Transverse colon (tissue), 4 donors: ENCODE results near the gene IGF1.

Source experiments
- CTCF ChIP-seq, 5 experiments: fragments of 200-600 bp in 3 of 5; fragments of 450-650 bp in 2 of 5; sonication (generic) in 3 of 5; IDR thresholded peaks; 1 replicate in 2 of 5; 2 replicates in 3 of 5; pipeline ENCODE4 v1.5.1; 2016 to 2017; ENCODE audit warnings: antibody characterized with exemption in 5 of 5, inconsistent platforms in 3 of 5, mild to moderate bottlenecking in 2 of 5, moderate library complexity in 1 of 5
- EP300 ChIP-seq: sonication (generic); formaldehyde crosslinking; IDR thresholded peaks from one replicate; pipeline ENCODE4 v1.6.1; 2017; ENCODE audit warnings: antibody characterized with exemption, low read depth
- POLR2A ChIP-seq: fragments of 450-650 bp; IDR thresholded peaks from one replicate; pipeline ENCODE4 v1.6.1; 2016; ENCODE audit warnings: antibody characterized with exemption, mild to moderate bottlenecking, moderate library complexity
- POLR2AphosphoS5 ChIP-seq, 3 donors: sonication (generic); formaldehyde crosslinking; IDR thresholded peaks; one replicate each; pipeline ENCODE4 v1.6.1; 2016; ENCODE audit warnings: antibody characterized with exemption in 3 of 3

- TF ChIP-seq POLR2AphosphoS5 (IDR thresholded peaks at IDR 0.05) (no peak), POLR2A (no peak), CTCF (IDR thresholded peaks at IDR 0.05) (no peak), EP300 (no peak)
These were observed 3.7 kb upstream of the IGF1 start for GRCh38 chr12:102484017-102484416.
